Large intestine (tissue), 3 donors: ENCODE results near the gene MFAP3L. TPM values are rescaled to one million over a fixed set of nuclear protein-coding genes. Genes with fewer than 3 reads are reported as not detected.
"Not testable (repeated sequence)": the region's sequence is repeated elsewhere in the genome, so short reads cannot be mapped to it uniquely, and the experiment has no call there.

Source experiments
- DNase-seq, 2 donors: peaks; one replicate each; pipeline versions ENCODE4 v3.0.0 to v3.0.0-alpha.2; 2013
- H3K27ac ChIP-seq: one replicate; pipeline ENCODE4 v1.5.1; 2013; ENCODE audit warnings: low read length
- H3K27me3 ChIP-seq: 2 replicates; pipeline ENCODE4 v1.6.1; 2013; ENCODE audit warnings: low read length; ENCODE audit not compliant: control insufficient read depth, insufficient read depth
- H3K36me3 ChIP-seq: 2 replicates; pipeline ENCODE4 v1.6.1; 2013; ENCODE audit warnings: low read length; ENCODE audit not compliant: control insufficient read depth, insufficient read depth
- H3K4me1 ChIP-seq: one replicate; pipeline ENCODE4 v1.6.1; 2013; ENCODE audit warnings: low read length; ENCODE audit not compliant: control insufficient read depth, insufficient read depth
- H3K4me3 ChIP-seq: one replicate; pipeline ENCODE4 v1.5.1; 2013; ENCODE audit warnings: low read length
- H3K9me3 ChIP-seq: one replicate; pipeline ENCODE4 v1.6.1; 2013; ENCODE audit warnings: mild to moderate bottlenecking, low read depth, low read length, moderate library complexity; ENCODE audit not compliant: control insufficient read depth
- WGBS: methylation state at CpG from one replicate; pipeline ENCODE4 v1.1.5; 2013; ENCODE audit warnings: low lambda C conversion rate; ENCODE audit not compliant: insufficient coverage; 5-methylcytosine and 5-hydroxymethylcytosine counted together
- polyA plus RNA-seq: library from polyadenylated mRNA; unstranded; fragments of 120-200 nt; gene quantifications from one replicate; pipeline ENCODE4 v1.2.1, GENCODE V29; 2013

The MFAP3L gene
- polyA plus RNA-seq, 1 donor: 8.3 TPM

DNA sequence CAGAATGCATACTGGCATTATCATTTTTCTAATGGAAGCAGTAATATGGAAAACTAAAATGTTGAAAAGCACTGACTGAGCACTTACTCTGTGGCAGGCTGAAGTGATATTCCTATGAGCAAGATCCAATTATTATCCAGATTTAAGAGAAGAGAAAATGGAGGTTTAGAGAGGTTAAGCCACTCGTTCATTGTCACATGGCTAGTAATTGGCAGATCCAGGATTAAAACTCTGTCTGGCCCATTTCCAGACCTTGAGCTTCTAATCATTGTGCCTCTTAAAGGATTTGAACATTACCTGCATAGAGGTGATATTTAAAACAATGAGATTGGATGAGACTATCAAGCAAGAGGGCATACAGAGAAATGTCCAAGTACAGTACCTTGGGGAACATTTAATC, 80.6 kb downstream of the MFAP3L start:
- no peak for DNase-seq
- Histone ChIP-seq H3K4me1 (no peaks in the 10 kb centered on the region), H3K27me3 (no peaks in the 10 kb centered on the region), H3K36me3 (no peaks in the 10 kb centered on the region), H3K27ac (no peak overlapping the region), H3K9me3 (peaks cover 2% of the 10 kb centered on the region), H3K4me3 (no peak overlapping the region)
- no CpG with 5 or more reads among the region's 1 CpG for WGBS

DNA sequence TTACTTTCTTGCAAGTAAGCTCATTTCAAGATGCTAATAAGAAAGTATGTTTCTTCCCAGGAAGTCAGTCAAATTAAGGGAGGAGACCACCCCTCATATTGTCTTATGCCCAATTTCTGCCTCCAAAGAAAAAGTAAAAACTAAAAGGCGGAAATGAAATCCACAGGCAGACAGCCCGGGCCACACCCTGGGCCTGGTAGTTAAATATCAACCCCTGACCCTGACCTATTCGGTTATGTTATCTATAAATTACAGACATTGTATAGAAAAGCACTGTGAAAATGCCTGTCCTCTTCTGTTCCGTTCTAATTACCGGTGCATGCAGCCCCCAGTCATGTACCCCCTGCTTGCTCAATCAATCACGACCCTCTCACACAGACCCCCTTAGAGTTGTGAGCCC, 82.6 kb downstream of the MFAP3L start:
- not testable (repeated sequence) for H3K36me3 ChIP-seq, H3K27me3 ChIP-seq, H3K4me3 ChIP-seq, DNase-seq, H3K4me1 ChIP-seq, H3K9me3 ChIP-seq, H3K27ac ChIP-seq
- no CpG with 5 or more reads among the region's 6 CpGs for WGBS

DNA sequence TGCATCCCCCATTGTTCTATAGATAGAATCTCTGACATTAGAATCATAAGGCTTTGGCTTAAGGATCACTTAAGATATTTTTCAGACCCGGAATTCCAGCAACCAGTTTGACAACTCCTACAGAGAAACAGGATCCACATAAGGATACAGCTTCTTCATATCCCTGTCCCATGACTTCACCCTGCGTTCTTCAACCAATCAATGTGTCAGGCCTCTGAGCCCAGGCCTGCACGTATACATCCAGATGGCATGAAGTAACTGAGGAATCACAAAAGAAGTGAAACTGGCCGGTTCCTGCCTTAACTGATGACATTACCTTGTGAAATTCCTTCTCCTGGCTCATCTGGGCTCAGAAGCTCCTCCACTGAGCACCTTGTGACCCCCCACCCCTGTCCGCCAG, 85.1 kb downstream of the MFAP3L start:
- WGBS: no CpG with 5 or more reads among the region's 5 CpGs
- H3K36me3 ChIP-seq: no peaks in the 10 kb centered on the region
- H3K4me1 ChIP-seq: no peaks in the 10 kb centered on the region
- H3K27me3 ChIP-seq: no peaks in the 10 kb centered on the region
- peaks cover 2% of the 10 kb centered on the region for H3K9me3 ChIP-seq
- H3K4me3 ChIP-seq: no peak overlapping the region
- no peak overlapping the region for H3K27ac ChIP-seq
- DNase-seq: no peak

DNA sequence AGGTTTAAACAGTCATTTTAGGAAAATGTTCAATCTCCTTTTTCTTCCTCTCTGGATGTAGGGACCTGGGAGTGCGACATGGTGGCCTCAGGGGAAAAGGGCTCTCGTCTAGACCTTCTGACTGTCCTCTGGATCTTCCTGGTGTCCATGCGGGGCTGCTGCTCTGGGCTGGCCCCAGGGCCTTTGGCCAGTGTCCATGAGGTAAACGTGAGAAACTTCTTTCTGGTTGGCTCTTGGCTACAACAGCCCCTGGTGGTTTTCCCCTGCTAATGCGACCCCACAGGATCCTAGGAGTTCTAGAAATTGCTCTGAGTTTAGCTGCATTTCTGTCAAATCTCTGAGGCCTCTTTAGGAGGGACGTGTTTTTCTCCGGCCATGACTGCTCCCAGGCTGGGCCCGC, 85.7 kb downstream of the MFAP3L start:
- no peak overlapping the region for H3K27ac ChIP-seq
- WGBS: no CpG with 5 or more reads among the region's 8 CpGs
- DNase-seq: no peak

More for the DNA sequence above, 85.7 kb downstream of the MFAP3L start:
- Histone ChIP-seq H3K4me3 (no peak overlapping the region), H3K27me3 (no peaks in the 10 kb centered on the region), H3K4me1 (no peaks in the 10 kb centered on the region), H3K36me3 (no peaks in the 10 kb centered on the region), H3K9me3 (peaks cover 2% of the 10 kb centered on the region)

Other genes with a start within 250 kb of the MFAP3L start
- gene AADAT, start 63.6 kb upstream of the MFAP3L start, polyA plus RNA-seq: 35.3 TPM